HEK293 (cell line): ENCODE results near the gene NONO.
"Not testable (repeated sequence)": the region's sequence is repeated elsewhere in the genome, so short reads cannot be mapped to it uniquely, and the experiment has no call there.

Experiments used
- CTCF ChIA-PET: fragments of 350-600 bp; formaldehyde crosslinking; extraction: SDS; loops from one replicate; lab custom pipeline; 2021; ENCODE audit warnings: antibody characterized with exemption; lab: Yijun Ruan, JAX
- POLR2A ChIA-PET: fragments of 300-600 bp; formaldehyde crosslinking; extraction: SDS; loops from one replicate; lab custom pipeline; 2020; ENCODE audit warnings: antibody characterized with exemption, inconsistent platforms; lab: Yijun Ruan, JAX
- H3K27ac ChIP-seq: fragments of 200-500 bp; sonication (Bioruptor generic); 2 replicates; pipeline ENCODE4 v1.5.1; 2014; ENCODE audit warnings: low read depth, low read length, control low read depth, inconsistent platforms; ENCODE audit errors: extremely low read depth
- H3K36me3 ChIP-seq, 2 experiments: fragments of 200-500 bp in 1 of 2; sonication (Bioruptor generic) in 1 of 2; 1 replicate in 1 of 2; 2 replicates in 1 of 2; pipeline ENCODE4 v1.5.1; 2014 to 2017; ENCODE audit warnings: inconsistent platforms in 2 of 2, low read length in 2 of 2; ENCODE audit not compliant: control insufficient read depth in 2 of 2, insufficient read depth in 1 of 2
- H3K4me1 ChIP-seq: fragments of 200-500 bp; sonication (Bioruptor generic); 2 replicates; pipeline ENCODE4 v1.5.1; 2014; ENCODE audit warnings: mild to moderate bottlenecking, low read length, inconsistent platforms; ENCODE audit not compliant: control insufficient read depth, insufficient read depth
- H3K4me3 ChIP-seq: 2 replicates; pipeline ENCODE4 v1.5.1; 2011; ENCODE audit warnings: low read depth, mild to moderate bottlenecking, control low read depth, low read length, moderate library complexity
- H3K9me3 ChIP-seq: fragments of 200-500 bp; sonication (Bioruptor generic); 2 replicates; pipeline ENCODE4 v1.5.1; 2014; ENCODE audit warnings: low read depth, low read length, inconsistent platforms; ENCODE audit not compliant: control insufficient read depth, insufficient read depth
- AEBP2 ChIP-seq: fragments of 450-650 bp; formaldehyde crosslinking; IDR thresholded peaks from 2 replicates; pipeline ENCODE4 v1.5.1; 2016; ENCODE audit warnings: missing biosample characterization, missing genetic modification characterization, borderline replicate concordance
- BCL11B ChIP-seq: fragments of 450-650 bp; formaldehyde crosslinking; IDR thresholded peaks from 2 replicates; pipeline ENCODE4 v1.5.1; 2016; ENCODE audit warnings: low read depth, missing biosample characterization, missing genetic modification characterization
- GFI1B ChIP-seq: fragments of 450-650 bp; formaldehyde crosslinking; IDR thresholded peaks from 2 replicates; pipeline ENCODE4 v1.5.1; 2016; ENCODE audit warnings: missing biosample characterization, missing genetic modification characterization
- MZF1 ChIP-seq: fragments of 450-650 bp; formaldehyde crosslinking; IDR thresholded peaks from 2 replicates; pipeline ENCODE4 v1.5.1; 2017; ENCODE audit warnings: missing biosample characterization, missing genetic modification characterization, borderline replicate concordance
- ZBTB11 ChIP-seq: fragments of 450-650 bp; formaldehyde crosslinking; conservative IDR thresholded peaks from 2 replicates; pipeline ENCODE4 v1.5.1; 2016; ENCODE audit warnings: low read depth, missing biosample characterization, missing genetic modification characterization
- ZNF10 ChIP-seq: fragments of 450-650 bp; formaldehyde crosslinking; IDR thresholded peaks from 2 replicates; pipeline ENCODE4 v1.5.1; 2017; ENCODE audit warnings: missing biosample characterization, missing genetic modification characterization
- ZNF138 ChIP-seq: fragments of 450-650 bp; formaldehyde crosslinking; IDR thresholded peaks from 2 replicates; pipeline ENCODE4 v1.5.1; 2016; ENCODE audit warnings: missing biosample characterization, missing genetic modification characterization, borderline replicate concordance
- ZNF221 ChIP-seq: fragments of 450-650 bp; formaldehyde crosslinking; IDR thresholded peaks from 2 replicates; pipeline ENCODE4 v1.5.1; 2017; ENCODE audit warnings: missing biosample characterization, missing genetic modification characterization, borderline replicate concordance
- ZNF292 ChIP-seq: fragments of 450-650 bp; formaldehyde crosslinking; IDR thresholded peaks from 2 replicates; pipeline ENCODE4 v1.5.1; 2016; ENCODE audit warnings: low read depth, missing biosample characterization, missing genetic modification characterization, borderline replicate concordance
- ZNF302 ChIP-seq: fragments of 450-650 bp; formaldehyde crosslinking; IDR thresholded peaks from 2 replicates; pipeline ENCODE4 v1.5.1; 2016; ENCODE audit warnings: missing biosample characterization, missing genetic modification characterization, low read depth
- ZNF354C ChIP-seq: fragments of 450-650 bp; formaldehyde crosslinking; IDR thresholded peaks from 2 replicates; pipeline ENCODE4 v1.5.1; 2016; ENCODE audit warnings: missing biosample characterization, missing genetic modification characterization, low read depth, borderline replicate concordance
- ZNF394 ChIP-seq: fragments of 450-650 bp; formaldehyde crosslinking; IDR thresholded peaks from 2 replicates; pipeline ENCODE4 v1.5.1; 2016; ENCODE audit warnings: missing biosample characterization, missing genetic modification characterization, mild to moderate bottlenecking, moderate library complexity, borderline replicate concordance
- ZNF426 ChIP-seq: fragments of 450-650 bp; formaldehyde crosslinking; IDR thresholded peaks from 2 replicates; pipeline ENCODE4 v1.5.1; 2017; ENCODE audit warnings: missing biosample characterization, missing genetic modification characterization, mild to moderate bottlenecking, inconsistent platforms, moderate library complexity
- ZNF433 ChIP-seq: fragments of 450-650 bp; formaldehyde crosslinking; IDR thresholded peaks from 2 replicates; pipeline ENCODE4 v1.5.1; 2016; ENCODE audit warnings: missing biosample characterization, missing genetic modification characterization, low read depth
- ZNF501 ChIP-seq: fragments of 450-650 bp; formaldehyde crosslinking; IDR thresholded peaks from 2 replicates; pipeline ENCODE4 v1.5.1; 2016; ENCODE audit warnings: missing biosample characterization, missing genetic modification characterization
- ZNF510 ChIP-seq: fragments of 450-650 bp; formaldehyde crosslinking; IDR thresholded peaks from 2 replicates; pipeline ENCODE4 v1.5.1; 2018; ENCODE audit warnings: mild to moderate bottlenecking, missing genetic modification characterization, missing biosample characterization; ENCODE audit not compliant: insufficient replicate concordance
- ZNF514 ChIP-seq: fragments of 450-650 bp; formaldehyde crosslinking; IDR thresholded peaks from 2 replicates; pipeline ENCODE4 v1.5.1; 2016; ENCODE audit warnings: missing biosample characterization, missing genetic modification characterization
- ZNF518A ChIP-seq: fragments of 450-650 bp; formaldehyde crosslinking; conservative IDR thresholded peaks from 2 replicates; pipeline ENCODE4 v1.5.1; 2016; ENCODE audit warnings: low read depth, missing biosample characterization, missing genetic modification characterization
- ZNF560 ChIP-seq: fragments of 450-650 bp; formaldehyde crosslinking; IDR thresholded peaks from 2 replicates; pipeline ENCODE4 v1.5.1; 2017; ENCODE audit warnings: missing biosample characterization, missing genetic modification characterization, borderline replicate concordance
- ZNF629 ChIP-seq: fragments of 450-650 bp; formaldehyde crosslinking; IDR thresholded peaks from 2 replicates; pipeline ENCODE4 v1.5.1; 2017; ENCODE audit warnings: missing biosample characterization, missing genetic modification characterization
- ZNF791 ChIP-seq: fragments of 450-650 bp; formaldehyde crosslinking; IDR thresholded peaks from 2 replicates; pipeline ENCODE4 v1.5.1; 2016; ENCODE audit warnings: missing biosample characterization, missing genetic modification characterization
- ZXDB ChIP-seq: fragments of 450-650 bp; formaldehyde crosslinking; IDR thresholded peaks from 2 replicates; pipeline ENCODE4 v1.5.1; 2016; ENCODE audit warnings: missing biosample characterization, missing genetic modification characterization
- TF ChIP-seq, protein P1 (sequence below): fragments of 450-650 bp; formaldehyde crosslinking; IDR thresholded peaks from 2 replicates; pipeline ENCODE4 v1.5.1; 2016; ENCODE audit warnings: missing biosample characterization, missing genetic modification characterization

Gene NONO

GRCh38 chrX:71349151-71349665, 65.8 kb downstream of the NONO start:
- CTCF ChIA-PET, result interaction anchor here (0.6 kb wide), 1 partner anchor 357 kb away, joined by 4 read pairs; no protein-coding TSS in a partner anchor
- TF ChIP-seq ZNF629 (tag by site-specific recombination), result peak; percentile 52; the same call in 1 of the 2 replicates
- peak; percentile 85 for TF ChIP-seq ZNF433 (tag by site-specific recombination)
- peak; percentile 60; the same call in 1 of the 2 replicates for TF ChIP-seq GFI1B (tag by site-specific recombination)
- peak; percentile 84; the same call in 1 of the 2 replicates for TF ChIP-seq ZNF514 (tag by site-specific recombination)
- TF ChIP-seq, protein P1, sequence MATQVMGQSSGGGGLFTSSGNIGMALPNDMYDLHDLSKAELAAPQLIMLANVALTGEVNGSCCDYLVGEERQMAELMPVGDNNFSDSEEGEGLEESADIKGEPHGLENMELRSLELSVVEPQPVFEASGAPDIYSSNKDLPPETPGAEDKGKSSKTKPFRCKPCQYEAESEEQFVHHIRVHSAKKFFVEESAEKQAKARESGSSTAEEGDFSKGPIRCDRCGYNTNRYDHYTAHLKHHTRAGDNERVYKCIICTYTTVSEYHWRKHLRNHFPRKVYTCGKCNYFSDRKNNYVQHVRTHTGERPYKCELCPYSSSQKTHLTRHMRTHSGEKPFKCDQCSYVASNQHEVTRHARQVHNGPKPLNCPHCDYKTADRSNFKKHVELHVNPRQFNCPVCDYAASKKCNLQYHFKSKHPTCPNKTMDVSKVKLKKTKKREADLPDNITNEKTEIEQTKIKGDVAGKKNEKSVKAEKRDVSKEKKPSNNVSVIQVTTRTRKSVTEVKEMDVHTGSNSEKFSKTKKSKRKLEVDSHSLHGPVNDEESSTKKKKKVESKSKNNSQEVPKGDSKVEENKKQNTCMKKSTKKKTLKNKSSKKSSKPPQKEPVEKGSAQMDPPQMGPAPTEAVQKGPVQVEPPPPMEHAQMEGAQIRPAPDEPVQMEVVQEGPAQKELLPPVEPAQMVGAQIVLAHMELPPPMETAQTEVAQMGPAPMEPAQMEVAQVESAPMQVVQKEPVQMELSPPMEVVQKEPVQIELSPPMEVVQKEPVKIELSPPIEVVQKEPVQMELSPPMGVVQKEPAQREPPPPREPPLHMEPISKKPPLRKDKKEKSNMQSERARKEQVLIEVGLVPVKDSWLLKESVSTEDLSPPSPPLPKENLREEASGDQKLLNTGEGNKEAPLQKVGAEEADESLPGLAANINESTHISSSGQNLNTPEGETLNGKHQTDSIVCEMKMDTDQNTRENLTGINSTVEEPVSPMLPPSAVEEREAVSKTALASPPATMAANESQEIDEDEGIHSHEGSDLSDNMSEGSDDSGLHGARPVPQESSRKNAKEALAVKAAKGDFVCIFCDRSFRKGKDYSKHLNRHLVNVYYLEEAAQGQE (tag by site-specific recombination), result peak; percentile 77
- TF ChIP-seq ZNF791 (tag by site-specific recombination), result peak; percentile 74
- peak; percentile 90; the same call in 1 of the 2 replicates for TF ChIP-seq ZNF138 (tag by site-specific recombination)
- TF ChIP-seq ZNF354C, result peak; percentile 94; the same call in 1 of the 2 replicates
- peak; percentile 71; the same call in 1 of the 2 replicates for TF ChIP-seq ZNF302
- peak; percentile 28; the same call in 1 of the 2 replicates for TF ChIP-seq ZNF10
- peak; percentile 85 for TF ChIP-seq ZNF510 (tag by site-specific recombination)
- TF ChIP-seq BCL11B, result peak; percentile 27; the same call in 1 of the 2 replicates
- TF ChIP-seq ZNF221 (tag by site-specific recombination), result peak; percentile 41; the same call in 1 of the 2 replicates
- peak; percentile 88 for TF ChIP-seq ZNF292 (tag by site-specific recombination)
- 0 out of 2 replicates have a peak, but pooled peaks have one; percentile 34 for TF ChIP-seq AEBP2 (tag by site-specific recombination)
- TF ChIP-seq ZNF560 (tag by site-specific recombination), result peak; percentile 93
- TF ChIP-seq ZNF394 (tag by site-specific recombination), result peak; percentile 97
- TF ChIP-seq ZNF501 (tag by site-specific recombination), result peak; percentile 72
- peak; percentile 98 for TF ChIP-seq ZNF426 (tag by site-specific recombination)
- peak; percentile 94 for TF ChIP-seq ZNF518A (tag by site-specific recombination)
- peak; percentile 62; the same call in 1 of the 2 replicates for TF ChIP-seq MZF1
- peak; percentile 79 for TF ChIP-seq ZXDB
- TF ChIP-seq ZBTB11 (tag by site-specific recombination), result peak; percentile 78

More at GRCh38 chrX:71349151-71349665, 65.8 kb downstream of the NONO start:
- H3K27ac ChIP-seq, H3K4me1 ChIP-seq, H3K9me3 ChIP-seq, H3K36me3 ChIP-seq, H3K4me3 ChIP-seq, POLR2A ChIA-PET: not testable (repeated sequence)
